ENCODE results near the gene YIPF2.
A peak's percentile ranks its signal among the peaks of the same experiment; 100 is the strongest.
"Not testable (repeated sequence)": the region's sequence is repeated elsewhere in the genome, so short reads cannot be mapped to it uniquely, and the experiment has no call there.

Gene YIPF2

DNA sequence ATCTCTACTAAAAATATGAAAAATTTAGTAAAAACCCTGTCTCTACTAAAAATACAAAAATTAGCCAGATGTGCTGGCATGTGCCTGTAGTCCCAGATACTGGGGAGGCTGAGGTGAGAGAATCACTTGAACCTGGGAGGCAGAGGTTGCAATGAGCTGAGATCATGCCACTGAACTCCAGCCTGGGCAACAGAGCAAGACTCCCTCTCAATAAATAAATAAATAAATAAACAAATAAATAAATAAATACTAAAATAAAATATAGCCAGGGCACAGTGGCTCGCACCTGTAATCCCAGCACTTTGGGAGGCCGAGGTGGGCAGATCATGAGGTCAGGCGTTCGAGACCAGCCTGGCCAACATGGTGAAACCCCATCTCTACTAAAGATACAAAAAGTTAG lies 15.0 kb upstream of the YIPF2 start:
- FAIRE-seq = not testable (repeated sequence)

DNA sequence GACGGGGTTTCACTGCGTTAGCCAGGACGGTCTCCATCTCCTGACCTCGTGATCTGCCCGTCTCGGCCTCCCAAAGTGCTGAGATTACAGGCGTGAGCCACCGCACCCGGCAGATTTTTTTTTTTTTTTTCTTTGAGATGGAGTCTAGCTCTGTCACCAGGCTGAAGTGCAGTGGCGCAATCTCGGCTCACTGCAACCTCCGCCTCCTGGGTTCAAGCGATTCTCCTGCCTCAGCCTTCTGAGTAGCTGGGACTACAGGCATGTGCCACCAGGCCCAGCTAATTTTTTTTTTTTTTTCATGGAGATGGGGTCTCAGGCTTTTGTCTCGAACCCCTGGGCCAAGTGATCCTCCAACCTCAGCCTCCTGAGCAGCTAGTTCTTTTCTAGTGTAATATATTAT lies 13.2 kb upstream of the YIPF2 start:
- DNase-seq (ENCODE audit: extremely low spot score, insufficient read length, low read depth); FAIRE-seq: not testable (repeated sequence)

More for the DNA sequence above, 15.0 kb upstream of the YIPF2 start:
- not testable (repeated sequence) for DNase-seq (ENCODE audit: extremely low spot score, insufficient read length, low read depth)

DNA sequence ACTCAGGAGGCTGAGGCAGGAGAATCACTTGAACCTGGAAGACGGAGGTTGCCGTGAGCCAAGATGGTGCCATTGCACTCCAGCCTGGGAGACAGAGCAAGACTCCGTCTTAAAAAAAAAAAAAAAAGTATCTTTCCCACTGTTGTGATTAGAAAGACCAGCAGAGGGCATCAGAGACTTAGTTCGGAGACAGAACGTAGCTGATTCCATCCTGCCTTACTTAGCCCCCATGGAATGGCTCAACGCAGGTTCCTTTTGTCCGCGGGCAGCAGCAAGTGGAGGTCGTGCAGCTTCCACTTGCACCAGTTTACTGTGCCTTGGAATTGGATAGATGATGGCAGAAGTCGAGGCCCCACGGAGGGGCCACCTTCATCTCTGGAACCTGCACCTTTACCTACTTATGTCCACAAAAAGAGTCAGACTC lies 8.2 kb upstream of the YIPF2 start:
- FAIRE-seq (peak; percentile 65), DNase-seq (ENCODE audit: extremely low spot score, insufficient read length, low read depth) (no peak)

GRCh38 chr19:10935371-10936059 lies 7.1 kb upstream of the YIPF2 start:
- no peak for FAIRE-seq
- DNase-seq (ENCODE audit: extremely low spot score, insufficient read length, low read depth) = no peak

- DNase-seq (ENCODE audit: extremely low spot score, insufficient read length, low read depth) (no peak), FAIRE-seq (no peak)
These were observed 959 bp upstream of the YIPF2 start for GRCh38 chr19:10929402-10929794.

DNA sequence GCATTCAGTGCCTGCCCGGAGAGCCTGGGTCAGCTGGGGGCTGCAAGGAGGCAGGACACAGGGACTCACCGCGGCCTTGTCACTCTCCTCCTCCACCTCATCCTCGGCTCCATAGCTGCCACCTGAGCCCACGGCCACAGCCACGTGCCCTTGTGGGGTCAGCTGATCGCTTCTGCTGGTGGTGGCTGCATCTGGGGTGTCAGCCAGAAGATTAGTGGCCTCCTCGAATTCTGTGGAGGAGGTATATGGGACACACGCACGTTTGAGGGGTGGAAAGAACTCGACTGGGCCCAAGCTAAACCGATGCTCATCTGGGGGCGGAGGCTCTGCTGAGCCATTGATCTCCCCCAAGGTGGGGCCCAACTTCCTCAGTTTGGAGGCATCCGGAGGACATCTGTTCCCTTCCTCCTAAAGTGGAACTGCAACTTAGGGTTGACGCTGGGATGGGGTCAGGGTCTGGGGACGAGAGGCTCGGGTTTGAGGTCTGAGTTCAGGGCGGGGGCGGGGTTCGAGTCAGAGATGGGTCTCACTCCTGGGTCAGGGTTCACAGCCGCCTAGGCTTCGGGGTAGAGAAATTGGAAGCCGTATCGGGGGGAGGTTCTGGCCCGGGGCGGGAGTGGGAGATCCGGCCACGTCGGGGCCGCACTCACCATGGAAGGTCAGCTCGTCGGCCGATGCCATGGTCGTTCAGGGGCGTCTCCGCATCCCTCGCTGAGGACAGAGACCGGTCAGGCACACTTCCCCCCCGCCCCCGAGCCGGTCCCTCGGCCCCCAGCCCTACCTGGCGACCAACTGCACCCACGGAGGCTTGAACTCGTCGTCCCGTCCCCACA lies 493 bp downstream of the YIPF2 start:
- FAIRE-seq = no peak
- DNase-seq (ENCODE audit: extremely low spot score, insufficient read length, low read depth) = no peak

DNA sequence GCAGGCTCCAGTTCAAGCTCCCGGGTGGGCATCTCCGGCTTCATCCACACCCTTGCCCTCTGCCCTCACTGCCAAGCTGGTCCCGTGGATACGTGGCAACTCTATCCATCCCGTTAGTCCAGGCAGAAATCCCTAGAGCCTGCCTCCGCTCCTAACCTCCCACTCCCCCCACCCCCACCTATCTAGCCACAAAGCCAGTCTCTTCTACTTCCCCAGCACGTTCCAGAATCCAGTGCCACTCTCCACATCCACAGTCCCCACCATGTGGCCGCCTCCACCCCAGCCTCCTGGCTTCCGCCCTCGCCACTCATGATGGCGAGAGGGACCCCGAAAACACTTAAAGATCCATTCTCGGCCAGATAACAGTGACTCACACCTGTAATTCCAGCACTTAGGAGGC lies 3.8 kb downstream of the YIPF2 start:
- no peak for FAIRE-seq
- no peak for DNase-seq (ENCODE audit: extremely low spot score, insufficient read length, low read depth)

GRCh38 chr19:10923260-10924112 lies 5.0 kb downstream of the YIPF2 start:
- FAIRE-seq = no peak

DNA sequence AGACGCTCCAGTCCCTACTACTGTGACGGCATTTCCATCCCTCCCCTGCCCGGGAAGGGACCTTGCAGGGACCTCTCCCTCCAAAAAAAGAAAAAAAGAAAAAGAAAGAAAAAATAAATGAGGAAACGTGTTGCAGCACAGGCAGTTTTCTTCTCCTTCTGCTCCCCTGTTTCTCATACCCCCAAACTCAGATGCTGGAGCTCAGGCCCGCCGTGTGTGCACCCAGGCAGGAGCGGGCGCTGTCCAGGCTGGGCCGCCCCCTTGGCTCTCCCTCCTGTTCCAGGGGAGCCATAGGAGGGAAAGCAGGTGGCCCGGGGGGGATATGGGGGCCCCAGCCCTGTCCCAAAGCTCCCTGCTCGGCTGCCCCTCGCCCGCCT lies 5.8 kb downstream of the YIPF2 start:
- FAIRE-seq (no peak), DNase-seq (ENCODE audit: extremely low spot score, insufficient read length, low read depth) (no peak)

More at GRCh38 chr19:10923260-10924112, 5.0 kb downstream of the YIPF2 start:
- no peak for DNase-seq (ENCODE audit: extremely low spot score, insufficient read length, low read depth)

- DNase-seq (ENCODE audit: extremely low spot score, insufficient read length, low read depth) (no peak), FAIRE-seq (no peak)
These were observed 6.4 kb downstream of the YIPF2 start for GRCh38 chr19:10921910-10922637.

- no peak for FAIRE-seq
- no peak for DNase-seq (ENCODE audit: extremely low spot score, insufficient read length, low read depth)
These were observed 7.1 kb downstream of the YIPF2 start for GRCh38 chr19:10921199-10921909.

GRCh38 chr19:10920781-10921180 lies 7.7 kb downstream of the YIPF2 start:
- no peak for FAIRE-seq
- no peak for DNase-seq (ENCODE audit: extremely low spot score, insufficient read length, low read depth)

GRCh38 chr19:10920288-10920655 lies 8.2 kb downstream of the YIPF2 start:
- FAIRE-seq (no peak), DNase-seq (ENCODE audit: extremely low spot score, insufficient read length, low read depth) (no peak)

GRCh38 chr19:10919352-10920287 lies 8.8 kb downstream of the YIPF2 start:
- FAIRE-seq (no peak), DNase-seq (ENCODE audit: extremely low spot score, insufficient read length, low read depth) (no peak)

DNA sequence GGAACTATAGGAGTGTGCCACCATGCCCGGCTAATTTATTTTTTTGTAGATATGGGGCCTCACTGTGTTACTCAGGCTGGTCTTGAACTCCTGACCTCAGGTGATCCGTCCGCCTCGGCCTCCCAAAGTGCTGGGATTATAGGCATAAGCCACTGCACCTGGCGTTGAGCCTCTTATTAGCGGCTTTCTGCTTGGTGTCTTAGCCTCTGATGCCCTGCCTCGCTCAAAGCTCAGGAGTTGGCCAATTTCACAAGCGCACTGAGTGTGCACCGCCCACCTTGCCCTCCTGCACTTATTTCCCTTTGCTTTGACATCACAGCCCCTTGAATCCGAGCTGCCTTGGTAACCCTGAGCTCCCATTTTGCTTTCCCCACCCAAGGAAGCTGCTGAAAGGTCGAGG lies 10.1 kb downstream of the YIPF2 start:
- FAIRE-seq (no peak), DNase-seq (ENCODE audit: extremely low spot score, insufficient read length, low read depth) (no peak)

DNA sequence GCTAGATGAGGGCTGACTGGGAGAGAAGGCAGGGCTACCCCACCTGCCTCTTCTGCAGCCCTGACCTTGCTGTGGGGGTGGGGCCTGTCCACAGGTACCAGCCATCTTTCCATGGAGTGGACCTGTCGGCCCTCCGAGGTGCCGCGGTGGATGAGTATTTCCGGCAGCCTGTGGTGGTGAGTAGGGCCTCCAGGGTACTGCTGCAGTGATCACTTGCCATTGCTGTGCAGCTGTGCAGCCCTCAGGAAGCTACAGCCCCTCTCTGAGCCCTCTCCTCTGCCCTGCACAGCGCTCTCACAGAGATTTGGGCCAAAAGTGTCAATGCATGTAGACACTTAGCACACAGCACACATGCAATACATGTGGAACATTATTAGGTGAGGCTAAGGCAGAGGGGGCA lies 11.8 kb downstream of the YIPF2 start:
- FAIRE-seq (no peak), DNase-seq (ENCODE audit: extremely low spot score, insufficient read length, low read depth) (no peak)

GRCh38 chr19:10915130-10916091 lies 13.0 kb downstream of the YIPF2 start:
- FAIRE-seq = no peak
- DNase-seq (ENCODE audit: extremely low spot score, insufficient read length, low read depth) = no peak

All from GM18507 (cell line).